HCT116 (cell line): ENCODE measurements around the gene ZNF592. TPM values are rescaled to one million over a fixed set of nuclear protein-coding genes. Genes with fewer than 3 reads are reported as not detected.
A peak's percentile ranks its signal among the peaks of the same experiment; 100 is the strongest.

Experiments
- ATAC-seq: fragments of 200-7000 bp; cut with Tn5 transposase; 2 replicates; pipeline ENCODE4 v1.9.1; 2020; ENCODE audit warnings: mild to moderate bottlenecking, moderate library complexity
- BruUV-seq: library from RNA; stranded (reverse); fragments of 400-500 nt; replicated peaks from 2 replicates; lab custom pipeline; 2021; lab: Mats Ljungman, UMichigan
- CTCF ChIA-PET: fragments of 300-600 bp; sonication (Branson Sonifier 250); formaldehyde crosslinking; loops from one replicate; lab custom pipeline; 2021; ENCODE audit warnings: antibody characterized with exemption; lab: Charles Lee
- POLR2A ChIA-PET: fragments of 300-600, 350-600 bp; sonication (Branson Sonifier 250); formaldehyde crosslinking; loops from one replicate; lab custom pipeline; 2021; ENCODE audit warnings: antibody characterized with exemption; lab: Charles Lee
- RAD21 ChIA-PET, 2 experiments: fragments of 300-600 bp; sonication (Branson Sonifier 250); formaldehyde crosslinking; loops; one replicate each; lab custom pipeline; 2023; ENCODE audit warnings: low total read pairs in 2 of 2; ENCODE audit not compliant: uncharacterized antibody in 2 of 2, unreplicated experiment in 2 of 2, low non-redundant PET in 1 of 2; lab: Charles Lee
- DNase-seq: peaks from one replicate; pipeline ENCODE4 v3.0.0-alpha.2; 2010; ENCODE audit warnings: low read depth, low spot score
- H2AFZ ChIP-seq: fragments of 200-600 bp; shearing (Covaris generic), sonication (generic); 2 replicates; pipeline ENCODE4 v1.6.1; 2017; ENCODE audit warnings: low read depth, mixed run types, mixed read lengths, antibody characterized with exemption, low read length; ENCODE audit not compliant: poor library complexity, severe bottlenecking
- H3K27ac ChIP-seq: 2 replicates; pipeline ENCODE4 v1.5.1; 2012; ENCODE audit warnings: low read depth, low read length
- H3K27me3 ChIP-seq: fragments of 200-600 bp; sonication (generic); 2 replicates; pipeline ENCODE4 v1.6.1; 2016; ENCODE audit warnings: mixed run types, low read length, mixed read lengths; ENCODE audit not compliant: insufficient read depth
- H3K36me3 ChIP-seq, 2 experiments: fragments of 200-500 bp in 1 of 2; fragments of 200-600 bp in 1 of 2; sonication (Bioruptor generic) in 1 of 2; sonication (generic) in 1 of 2; 2 replicates each; pipeline versions ENCODE4 v1.5.1 to v1.6.1; 2014 to 2016; ENCODE audit warnings: low read length in 2 of 2, inconsistent platforms in 1 of 2, mixed read lengths in 1 of 2, mixed run types in 1 of 2; ENCODE audit not compliant: insufficient read depth in 2 of 2, control insufficient read depth in 1 of 2
- H3K4me1 ChIP-seq, 2 experiments: fragments of 200-600 bp in 1 of 2; sonication (generic) in 1 of 2; 2 replicates each; pipeline versions ENCODE4 v1.5.1 to v1.6.1; 2012 to 2017; ENCODE audit warnings: low read length in 2 of 2, inconsistent platforms in 1 of 2, mild to moderate bottlenecking in 1 of 2, mixed read lengths in 1 of 2, mixed run types in 1 of 2, moderate library complexity in 1 of 2; ENCODE audit not compliant: insufficient read depth in 2 of 2, control insufficient read depth in 1 of 2
- H3K4me2 ChIP-seq: fragments of 200-600 bp; sonication (generic); 2 replicates; pipeline ENCODE4 v1.6.1; 2017; ENCODE audit warnings: mixed run types, low read length, mixed read lengths
- H3K4me3 ChIP-seq, 2 experiments: fragments of 200-600 bp in 1 of 2; sonication (generic) in 1 of 2; replicated peaks in 1 of 2; 2 replicates each; pipeline ENCODE4 v1.5.1; 2011 to 2016; ENCODE audit warnings: low read length in 2 of 2, control low read depth in 1 of 2, low read depth in 1 of 2, mild to moderate bottlenecking in 1 of 2, mixed read lengths in 1 of 2, mixed run types in 1 of 2
- H3K79me2 ChIP-seq: fragments of 200-600 bp; sonication (generic); 2 replicates; pipeline ENCODE4 v1.6.1; 2017; ENCODE audit warnings: mild to moderate bottlenecking, mixed run types, low read length, moderate library complexity, mixed read lengths; ENCODE audit not compliant: insufficient read depth
- H3K9ac ChIP-seq: fragments of 200-600 bp; sonication (generic); 2 replicates; pipeline ENCODE4 v1.6.1; 2016; ENCODE audit warnings: low read length, mixed read lengths
- H3K9me2 ChIP-seq: fragments of 200-600 bp; sonication (generic), shearing (Covaris generic); 2 replicates; pipeline ENCODE4 v1.6.1; 2017; ENCODE audit warnings: mixed run types, mild to moderate bottlenecking, moderate library complexity; ENCODE audit not compliant: insufficient read depth
- H3K9me3 ChIP-seq, 2 experiments: fragments of 200-500 bp in 1 of 2; fragments of 200-600 bp in 1 of 2; sonication (Bioruptor generic) in 1 of 2; sonication (generic) in 1 of 2; 2 replicates each; pipeline ENCODE4 v1.6.1; 2014 to 2017; ENCODE audit warnings: low read length in 2 of 2, mixed read lengths in 2 of 2, inconsistent platforms in 1 of 2, low read depth in 1 of 2, mild to moderate bottlenecking in 1 of 2, mixed run types in 1 of 2, moderate library complexity in 1 of 2; ENCODE audit not compliant: control insufficient read depth in 1 of 2, insufficient read depth in 1 of 2
- H4K20me1 ChIP-seq: fragments of 200-600 bp; sonication (generic), shearing (Covaris generic); 2 replicates; pipeline ENCODE4 v1.6.1; 2017; ENCODE audit warnings: mixed run types, mild to moderate bottlenecking, moderate library complexity; ENCODE audit not compliant: insufficient read depth
- CBX3 ChIP-seq: IDR thresholded peaks from 2 replicates; pipeline ENCODE4 v1.6.1; 2012; ENCODE audit warnings: low read depth
- JUND ChIP-seq: IDR thresholded peaks from 2 replicates; pipeline ENCODE4 v1.6.1; 2012
- REST ChIP-seq: IDR thresholded peaks from 2 replicates; pipeline ENCODE4 v1.6.1; 2012; ENCODE audit warnings: low read depth
- SIN3A ChIP-seq: IDR thresholded peaks from 2 replicates; pipeline ENCODE4 v1.6.1; 2012; ENCODE audit warnings: low read depth
- ZNF274 ChIP-seq: fragments of 200-500 bp; sonication (Bioruptor generic); IDR thresholded peaks from 2 replicates; pipeline ENCODE4 v1.6.1; 2014; ENCODE audit warnings: mild to moderate bottlenecking, low read depth, low read length, inconsistent platforms
- intact Hi-C: fragments of 100-400 bp; cut with micrococcal nuclease; formaldehyde crosslinking; loops from 2 replicates; pipeline ENCODE4 v1.10.0; 2022
- total RNA-seq: library from RNA; stranded (reverse); gene quantifications from one replicate; pipeline ENCODE4 v1.2.1, GENCODE V29; 2021; ENCODE audit not compliant: unreplicated experiment
- TF ChIP-seq, protein P1 (sequence below), 3 experiments: fragments of 200-600 bp in 1 of 3; sonication (generic) in 1 of 3; IDR thresholded peaks in 2 of 3; conservative IDR thresholded peaks in 1 of 3; 2 replicates each; pipeline ENCODE4 v1.5.1; 2012 to 2017; ENCODE audit warnings: low read depth in 2 of 3, low read length in 2 of 3, antibody characterized with exemption in 1 of 3, borderline replicate concordance in 1 of 3, control low read depth in 1 of 3, mild to moderate bottlenecking in 1 of 3, mixed read lengths in 1 of 3, mixed run types in 1 of 3, moderate library complexity in 1 of 3; ENCODE audit not compliant: insufficient read depth in 1 of 3

ZNF592 gene
- total RNA-seq, 1 experiment from 2014 or later: 26.4 TPM

- TF ChIP-seq REST (no peak), CBX3 (no peak), JUND (no peak), ZNF274 (no peak)
Observed at GRCh38 chr15:84782346-84782745, 34.0 kb downstream of the ZNF592 start (continued).

- H3K79me2 ChIP-seq: peaks cover 66% of the 10 kb centered on the region
- CTCF ChIA-PET: no interaction called here
Observed at GRCh38 chr15:84783493-84784251, 35.3 kb downstream of the ZNF592 start.

More at GRCh38 chr15:84783493-84784251, 35.3 kb downstream of the ZNF592 start:
- ATAC-seq: no peak
- POLR2A ChIA-PET: no interaction called here
- Histone ChIP-seq H3K9me3 (no peaks in the 10 kb centered on the region), H4K20me1 (no peaks in the 10 kb centered on the region), H3K27me3 (no peaks in the 10 kb centered on the region), H3K4me1 (no peaks in the 10 kb centered on the region), H3K4me3 (no peak overlapping the region), H3K9ac (no peak overlapping the region), H2AFZ (no peak overlapping the region), H3K4me2 (no peak overlapping the region), H3K27ac (no peak overlapping the region), H3K9me2 (no peaks in the 10 kb centered on the region), H3K36me3 (peaks cover 12 to 33% of the 10 kb centered on the region in 2 experiments; a peak in 2 of 4 replicates)
- no peak for DNase-seq
- TF ChIP-seq, protein P1, sequence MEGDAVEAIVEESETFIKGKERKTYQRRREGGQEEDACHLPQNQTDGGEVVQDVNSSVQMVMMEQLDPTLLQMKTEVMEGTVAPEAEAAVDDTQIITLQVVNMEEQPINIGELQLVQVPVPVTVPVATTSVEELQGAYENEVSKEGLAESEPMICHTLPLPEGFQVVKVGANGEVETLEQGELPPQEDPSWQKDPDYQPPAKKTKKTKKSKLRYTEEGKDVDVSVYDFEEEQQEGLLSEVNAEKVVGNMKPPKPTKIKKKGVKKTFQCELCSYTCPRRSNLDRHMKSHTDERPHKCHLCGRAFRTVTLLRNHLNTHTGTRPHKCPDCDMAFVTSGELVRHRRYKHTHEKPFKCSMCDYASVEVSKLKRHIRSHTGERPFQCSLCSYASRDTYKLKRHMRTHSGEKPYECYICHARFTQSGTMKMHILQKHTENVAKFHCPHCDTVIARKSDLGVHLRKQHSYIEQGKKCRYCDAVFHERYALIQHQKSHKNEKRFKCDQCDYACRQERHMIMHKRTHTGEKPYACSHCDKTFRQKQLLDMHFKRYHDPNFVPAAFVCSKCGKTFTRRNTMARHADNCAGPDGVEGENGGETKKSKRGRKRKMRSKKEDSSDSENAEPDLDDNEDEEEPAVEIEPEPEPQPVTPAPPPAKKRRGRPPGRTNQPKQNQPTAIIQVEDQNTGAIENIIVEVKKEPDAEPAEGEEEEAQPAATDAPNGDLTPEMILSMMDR (IDR thresholded peaks at IDR 0.05 in 2 of 3, conservative IDR thresholded peaks at IDR 0.05 in 1 of 3; ENCODE audit: borderline replicate concordance in 1 of 3, insufficient read depth in 1 of 3, low read depth in 2 of 3, low read length in 2 of 3): peak in 2 of 3 experiments; percentile 19 to 26; a peak in 1 of 6 replicates
- no peak for TF ChIP-seq SIN3A
- RAD21 ChIA-PET: no interaction called here
- BruUV-seq: no TSS peak
- intact Hi-C loops: no loop called here
